Liver (tissue), 3 donors: ENCODE results near the gene CTNNA1.
"Not testable (repeated sequence)": the region's sequence is repeated elsewhere in the genome, so short reads cannot be mapped to it uniquely, and the experiment has no call there.

Experiments
- CTCF ChIP-seq: fragments of 150-350 bp; IDR thresholded peaks from 2 replicates; pipeline ENCODE4 v1.5.1; 2017; ENCODE audit warnings: improper control_type of control experiment, low read depth, low read length; ENCODE audit not compliant: missing input control
- EGR1 ChIP-seq, 2 donors: IDR thresholded peaks; 2 replicates each; pipeline ENCODE4 v1.6.1; 2016 to 2018; ENCODE audit warnings: antibody characterized with exemption in 2 of 2, low read depth in 2 of 2
- GABPA ChIP-seq, 2 donors: IDR thresholded peaks in 1 of 2; conservative IDR thresholded peaks in 1 of 2; 2 replicates each; pipeline ENCODE4 v1.6.1; 2016; ENCODE audit warnings: antibody characterized with exemption in 2 of 2, mild to moderate bottlenecking in 1 of 2, moderate library complexity in 1 of 2
- MAX ChIP-seq: IDR thresholded peaks from 2 replicates; pipeline ENCODE4 v1.6.1; 2016; ENCODE audit warnings: antibody characterized with exemption
- NR2F2 ChIP-seq: IDR thresholded peaks from 2 replicates; pipeline ENCODE4 v1.6.1; 2016; ENCODE audit warnings: antibody characterized with exemption
- RAD21 ChIP-seq, 2 donors: IDR thresholded peaks; 2 replicates each; pipeline ENCODE4 v1.6.1; 2016; ENCODE audit warnings: antibody characterized with exemption in 2 of 2, mild to moderate bottlenecking in 2 of 2
- RXRA ChIP-seq, 2 donors: IDR thresholded peaks; 2 replicates each; pipeline ENCODE4 v1.6.1; 2017 to 2018; ENCODE audit warnings: antibody characterized with exemption in 2 of 2, mild to moderate bottlenecking in 1 of 2
- YY1 ChIP-seq: IDR thresholded peaks from 2 replicates; pipeline ENCODE4 v1.6.1; 2016; ENCODE audit warnings: antibody characterized with exemption, mild to moderate bottlenecking
- donor health status: healthy.
- donor health status: healthy.

- TF ChIP-seq CTCF; MAX; NR2F2; RAD21 (IDR thresholded peaks at IDR 0.05); GABPA (IDR thresholded peaks at IDR 0.05 in 1 of 2, conservative IDR thresholded peaks at IDR 0.05 in 1 of 2); YY1; EGR1 (IDR thresholded peaks at IDR 0.05; ENCODE audit: low read depth in 2 of 2); RXRA (IDR thresholded peaks at IDR 0.05): not testable (repeated sequence)
Observed at GRCh38 chr5:138715931-138716432, 37.2 kb upstream of the CTNNA1 start.
